Spleen (tissue), 11 donors: Measurements from ENCODE around the gene ARHGAP27. TPM values are rescaled to one million over a fixed set of nuclear protein-coding genes. Genes with fewer than 3 reads are reported as not detected.

Experiments
- DNase-seq: peaks from one replicate; pipeline ENCODE4 v3.0.0-alpha.2; 2020
- H3K27ac ChIP-seq, 8 donors: fragments of 200-600 bp; sonication (generic) in 7 of 8; 1 replicate in 4 of 8; 2 replicates in 4 of 8; pipeline versions ENCODE4 v1.5.0 to v1.8.0; 2016 to 2021; ENCODE audit warnings: inconsistent platforms in 4 of 8, mild to moderate bottlenecking in 4 of 8, moderate library complexity in 1 of 8
- H3K27me3 ChIP-seq, 7 donors: fragments of 200-600 bp; sonication (generic) in 6 of 7; replicated peaks in 1 of 7; 1 replicate in 4 of 7; 2 replicates in 3 of 7; pipeline versions ENCODE4 v1.5.0 to v1.8.0; 2016 to 2021; ENCODE audit warnings: inconsistent platforms in 3 of 7, mild to moderate bottlenecking in 1 of 7
- H3K36me3 ChIP-seq, 6 donors: fragments of 200-600 bp; sonication (generic) in 5 of 6; 1 replicate in 4 of 6; 2 replicates in 2 of 6; pipeline versions ENCODE4 v1.5.0 to v1.8.0; 2016 to 2021; ENCODE audit warnings: inconsistent platforms in 2 of 6
- H3K4me1 ChIP-seq, 6 donors: fragments of 200-600 bp; sonication (generic) in 5 of 6; 1 replicate in 3 of 6; 2 replicates in 3 of 6; pipeline versions ENCODE4 v1.5.0 to v1.8.0; 2016 to 2021; ENCODE audit warnings: inconsistent platforms in 3 of 6
- H3K4me3 ChIP-seq, 8 donors: fragments of 200-600 bp; sonication (generic) in 7 of 8; 1 replicate in 4 of 8; 2 replicates in 4 of 8; pipeline versions ENCODE4 v1.5.0 to v1.8.0; 2016 to 2021; ENCODE audit warnings: inconsistent platforms in 4 of 8, mild to moderate bottlenecking in 4 of 8, moderate library complexity in 2 of 8
- H3K9me3 ChIP-seq, 8 donors: fragments of 200-600 bp; sonication (generic) in 7 of 8; 1 replicate in 4 of 8; 2 replicates in 4 of 8; pipeline versions ENCODE4 v1.5.0 to v1.8.0; 2016 to 2021; ENCODE audit warnings: inconsistent platforms in 4 of 8
- POLR2A ChIP-seq, 3 donors: fragments of 450-650 bp; IDR thresholded peaks; one replicate each; pipeline ENCODE4 v1.5.1; 2017; ENCODE audit warnings: antibody characterized with exemption in 3 of 3, mild to moderate bottlenecking in 1 of 3
- POLR2AphosphoS5 ChIP-seq, 3 donors: sonication (generic); formaldehyde crosslinking; IDR thresholded peaks; one replicate each; pipeline ENCODE4 v1.5.1; 2017; ENCODE audit warnings: antibody characterized with exemption in 3 of 3
- WGBS, 5 donors: extraction: QIAGEN DNeasy Blood & Tissue Kit in 3 of 5; methylation state at CpG; one replicate each; pipeline versions ENCODE4 v1.1.5 to v1.1.7; 2013 to 2018; 5-methylcytosine and 5-hydroxymethylcytosine counted together
- intact Hi-C: fragments of 100-400 bp; cut with DNase I; formaldehyde crosslinking; loops from one replicate; pipeline ENCODE4 v1.15.0; 2023; ENCODE audit warnings: low total_unique reads
- polyA plus RNA-seq, 3 donors: library from polyadenylated mRNA; stranded (reverse); fragments of 200-250 nt; gene quantifications; one replicate each; pipeline ENCODE4 v1.2.1, GENCODE V29; 2013
- total RNA-seq, 7 donors: library from RNA; depleted of rRNA in 3 of 7; stranded (reverse); fragments of >200 nt in 3 of 7; fragmentation: NEBNext Ultra II Directional in 4 of 7; extraction: Animal tissue kit (Norgen Biotek cat#: 25700) in 4 of 7; gene quantifications; one replicate each; pipeline versions ENCODE4 v1.1.0 to v1.2.1, GENCODE V29; 2016 to 2021
- TF ChIP-seq, protein P1 (sequence below), 11 experiments: fragments of 200-600 bp in 7 of 11; fragments of 450-650 bp in 4 of 11; sonication (generic) in 4 of 11; IDR thresholded peaks in 8 of 11; conservative IDR thresholded peaks in 3 of 11; 1 replicate in 7 of 11; 2 replicates in 4 of 11; pipeline versions ENCODE4 v1.4.0 to v1.8.0; 2016 to 2021; ENCODE audit warnings: antibody characterized with exemption in 11 of 11, inconsistent platforms in 4 of 11, mild to moderate bottlenecking in 1 of 11
- donor health status: healthy with polysubstance abuse.
- donor health status: DM: no; HTN: no; CAD: no; lungs with moderate emphysema.
- donor health status: DM: no; HTN: no; CAD: no.
- donor health status: Bipolar disorder and iron deficiency.
- donor health status: healthy.
- donor health status: DM: no; HTN: no; CAD: no.
- donor health status: DM: yes; HTN: yes; CAD: no.

Gene ARHGAP27
- total and polyA plus RNA-seq, 10 donors, result 43.6 to 151 (median 118) TPM

DNA sequence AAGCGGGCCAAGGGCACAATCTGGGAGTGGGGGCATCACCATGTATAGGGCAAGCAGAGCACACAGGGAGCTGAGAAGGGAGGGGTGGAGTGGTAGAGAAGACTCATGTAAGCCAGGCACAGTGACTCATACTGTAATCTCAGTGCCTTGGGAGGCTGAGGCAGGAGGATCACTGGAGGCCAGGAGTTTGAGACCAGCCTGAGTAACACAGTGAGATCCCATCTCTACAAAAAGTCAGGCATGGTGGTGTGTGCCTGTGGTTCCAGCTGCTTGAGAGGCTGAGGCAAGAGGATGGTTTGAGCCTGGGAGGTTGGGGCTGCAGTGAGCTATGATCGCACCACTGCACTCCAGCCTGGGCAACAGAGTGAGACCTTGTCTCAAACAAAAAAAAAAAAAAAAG, 40.8 kb downstream of the ARHGAP27 start:
- Histone ChIP-seq H3K4me3 (no peak overlapping the region), H3K9me3 (no peaks in the 10 kb centered on the region), H3K27ac (no peak overlapping the region), H3K27me3 (peaks cover 0 to 29% (median 4%) of the 10 kb centered on the region in 7 donors), H3K4me1 (peaks cover 6 to 18% (median 8%) of the 10 kb centered on the region in 6 donors), H3K36me3 (peaks cover 0 to 37% (median 33%) of the 10 kb centered on the region in 6 donors)
- intact Hi-C loops, result no loop called here
- no peak for DNase-seq
- 84 to 97% (median 92%) methylated on average over 2 of the region's 2 CpGs for WGBS, 5 donors
- TF ChIP-seq POLR2A (IDR thresholded peaks at IDR 0.05) (no peak), POLR2AphosphoS5 (IDR thresholded peaks at IDR 0.05) (no peak)
- TF ChIP-seq, protein P1, sequence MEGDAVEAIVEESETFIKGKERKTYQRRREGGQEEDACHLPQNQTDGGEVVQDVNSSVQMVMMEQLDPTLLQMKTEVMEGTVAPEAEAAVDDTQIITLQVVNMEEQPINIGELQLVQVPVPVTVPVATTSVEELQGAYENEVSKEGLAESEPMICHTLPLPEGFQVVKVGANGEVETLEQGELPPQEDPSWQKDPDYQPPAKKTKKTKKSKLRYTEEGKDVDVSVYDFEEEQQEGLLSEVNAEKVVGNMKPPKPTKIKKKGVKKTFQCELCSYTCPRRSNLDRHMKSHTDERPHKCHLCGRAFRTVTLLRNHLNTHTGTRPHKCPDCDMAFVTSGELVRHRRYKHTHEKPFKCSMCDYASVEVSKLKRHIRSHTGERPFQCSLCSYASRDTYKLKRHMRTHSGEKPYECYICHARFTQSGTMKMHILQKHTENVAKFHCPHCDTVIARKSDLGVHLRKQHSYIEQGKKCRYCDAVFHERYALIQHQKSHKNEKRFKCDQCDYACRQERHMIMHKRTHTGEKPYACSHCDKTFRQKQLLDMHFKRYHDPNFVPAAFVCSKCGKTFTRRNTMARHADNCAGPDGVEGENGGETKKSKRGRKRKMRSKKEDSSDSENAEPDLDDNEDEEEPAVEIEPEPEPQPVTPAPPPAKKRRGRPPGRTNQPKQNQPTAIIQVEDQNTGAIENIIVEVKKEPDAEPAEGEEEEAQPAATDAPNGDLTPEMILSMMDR (IDR thresholded peaks at IDR 0.05 in 8 of 11, conservative IDR thresholded peaks at IDR 0.05 in 3 of 11), result no peak

DNA sequence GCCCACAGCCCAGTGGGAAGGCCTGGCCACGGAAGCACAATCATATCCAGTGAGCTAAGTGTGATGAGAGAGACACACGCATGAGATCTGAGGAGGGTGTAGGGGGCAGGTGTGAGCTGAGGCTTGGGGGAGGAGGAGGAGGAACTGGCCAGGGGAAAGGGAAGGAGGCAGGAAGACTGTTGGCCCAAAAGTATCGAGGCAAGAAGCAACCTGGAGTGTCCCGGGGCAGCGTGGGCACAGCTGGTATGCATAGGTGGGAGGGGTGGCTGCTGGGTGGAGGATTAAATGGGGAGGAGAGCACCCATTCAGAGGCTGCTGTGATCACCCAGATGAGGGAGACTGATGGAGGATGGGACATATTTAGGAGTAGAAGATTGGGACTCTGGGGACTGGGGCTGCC, 41.4 kb downstream of the ARHGAP27 start:
- peaks cover 6 to 18% (median 8%) of the 10 kb centered on the region in 6 donors for H3K4me1 ChIP-seq
- H3K27me3 ChIP-seq, result peaks cover 0 to 29% (median 4%) of the 10 kb centered on the region in 7 donors
- no peaks in the 10 kb centered on the region for H3K9me3 ChIP-seq
- H3K36me3 ChIP-seq, result peaks cover 0 to 30% (median 27%) of the 10 kb centered on the region in 6 donors
- no peak for DNase-seq
- 16 to 39% (median 27%) methylated on average over 5 of the region's 5 CpGs for WGBS, 5 donors
- H3K4me3 ChIP-seq, result no peak overlapping the region
- no peak overlapping the region for H3K27ac ChIP-seq
- TF ChIP-seq POLR2A (IDR thresholded peaks at IDR 0.05), result no peak
- TF ChIP-seq, protein P1 (IDR thresholded peaks at IDR 0.05 in 8 of 11, conservative IDR thresholded peaks at IDR 0.05 in 3 of 11), result no peak
- TF ChIP-seq POLR2AphosphoS5 (IDR thresholded peaks at IDR 0.05), result no peak
- intact Hi-C loops, result no loop called here

- H3K4me1 ChIP-seq, result peaks cover 4 to 13% (median 7%) of the 10 kb centered on the region in 6 donors
- DNase-seq, result no peak
- H3K9me3 ChIP-seq, result no peaks in the 10 kb centered on the region
- peaks cover 0 to 37% (median 4%) of the 10 kb centered on the region in 7 donors for H3K27me3 ChIP-seq
- H3K4me3 ChIP-seq, result no peak overlapping the region
- intact Hi-C loops, result loop anchor here (5.0 kb wide), 1 partner anchor 172 kb away; no protein-coding TSS in a partner anchor
- H3K36me3 ChIP-seq, result peaks cover 0 to 11% (median 8%) of the 10 kb centered on the region in 6 donors
- no peak overlapping the region for H3K27ac ChIP-seq
- TF ChIP-seq POLR2A (IDR thresholded peaks at IDR 0.05) (no peak), POLR2AphosphoS5 (IDR thresholded peaks at IDR 0.05) (no peak)
- TF ChIP-seq, protein P1 (IDR thresholded peaks at IDR 0.05 in 8 of 11, conservative IDR thresholded peaks at IDR 0.05 in 3 of 11), result no peak
- 46 to 62% (median 60%) methylated on average over 3 of the region's 3 CpGs for WGBS, 5 donors
Measured at GRCh38 chr17:45389354-45389753, 43.3 kb downstream of the ARHGAP27 start.

DNA sequence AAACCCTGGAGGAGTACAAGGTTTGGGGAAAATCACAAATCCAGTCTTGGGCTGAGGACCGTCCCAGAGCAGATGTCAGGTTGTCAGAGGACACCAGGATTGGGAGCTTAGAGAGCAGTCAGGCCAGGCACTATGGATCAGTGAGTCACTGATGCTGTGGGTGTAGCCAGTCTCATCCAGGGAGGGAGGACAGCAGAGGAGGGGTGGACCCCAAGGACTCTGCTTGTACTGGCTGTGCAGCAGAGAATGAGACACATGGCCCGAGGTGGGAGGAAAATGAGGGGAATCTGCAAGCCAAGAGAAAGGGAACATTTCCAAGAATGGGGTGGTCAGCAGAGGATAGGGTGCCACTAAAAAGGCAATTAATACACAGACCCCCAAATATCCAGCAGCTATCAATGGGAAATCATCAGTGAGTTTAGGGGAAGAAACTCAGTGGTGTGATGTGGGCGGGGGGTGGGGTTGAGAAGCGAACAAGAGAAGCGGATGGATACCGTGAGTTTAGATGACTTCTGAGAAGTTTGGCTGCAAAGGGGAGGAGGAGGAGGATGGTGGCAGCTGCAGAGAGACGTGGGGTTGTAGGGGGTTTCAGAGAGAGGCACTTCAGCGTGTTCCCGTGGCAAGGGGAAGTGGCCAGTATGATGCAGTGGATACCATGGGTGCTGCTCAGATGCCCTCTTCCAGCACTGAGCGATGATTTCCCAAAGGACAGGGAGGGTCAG, 43.9 kb downstream of the ARHGAP27 start:
- WGBS, 5 donors, result 48 to 65% (median 57%) methylated on average over 10 of the region's 10 CpGs
- H3K27me3 ChIP-seq, result peaks cover 0 to 37% (median 4%) of the 10 kb centered on the region in 7 donors
- no peak overlapping the region for H3K27ac ChIP-seq
- H3K36me3 ChIP-seq, result peaks cover 0 to 5% (median 3%) of the 10 kb centered on the region in 6 donors
- no peak for DNase-seq
- H3K4me1 ChIP-seq, result peaks cover 4 to 17% (median 7%) of the 10 kb centered on the region in 6 donors
- no peaks in the 10 kb centered on the region for H3K9me3 ChIP-seq
- TF ChIP-seq POLR2A (IDR thresholded peaks at IDR 0.05) (no peak), POLR2AphosphoS5 (IDR thresholded peaks at IDR 0.05) (no peak)
- TF ChIP-seq, protein P1 (IDR thresholded peaks at IDR 0.05 in 8 of 11, conservative IDR thresholded peaks at IDR 0.05 in 3 of 11), result no peak
- intact Hi-C loops, result loop anchor here (5.0 kb wide), 1 partner anchor 171 kb away; no protein-coding TSS in a partner anchor
- no peak overlapping the region for H3K4me3 ChIP-seq
